ENCODE data around the gene PSD2.
"Not testable (repeated sequence)": the region's sequence is repeated elsewhere in the genome, so short reads cannot be mapped to it uniquely, and the experiment has no call there.

The PSD2 gene

GRCh38 chr5:139792218-139792617 is 3.4 kb upstream of the PSD2 start:
- DNase-seq, result no peak

- not testable (repeated sequence) for DNase-seq
Measured at GRCh38 chr5:139792655-139793054, 3.0 kb upstream of the PSD2 start.

- no peak for DNase-seq
Measured at GRCh38 chr5:139794067-139794846, 1.4 kb upstream of the PSD2 start.

- peak; percentile 32 for DNase-seq
Measured at GRCh38 chr5:139796061-139796806, 626 bp downstream of the PSD2 start.

- DNase-seq, result no peak
Measured at GRCh38 chr5:139797335-139797734, 1.7 kb downstream of the PSD2 start.

- DNase-seq, result no peak
Measured at GRCh38 chr5:139797856-139798510, 2.4 kb downstream of the PSD2 start.

GRCh38 chr5:139798883-139799282 is 3.3 kb downstream of the PSD2 start:
- DNase-seq, result no peak

- no peak for DNase-seq
Measured at GRCh38 chr5:139799359-139799758, 3.8 kb downstream of the PSD2 start.

GRCh38 chr5:139803978-139804377 is 8.4 kb downstream of the PSD2 start:
- DNase-seq, result no peak

GRCh38 chr5:139804800-139805397 is 9.3 kb downstream of the PSD2 start:
- DNase-seq, result no peak

GRCh38 chr5:139805545-139805944 is 9.9 kb downstream of the PSD2 start:
- DNase-seq, result no peak

GRCh38 chr5:139806111-139806510 is 10.5 kb downstream of the PSD2 start:
- no peak for DNase-seq

- no peak for DNase-seq
Measured at GRCh38 chr5:139806726-139807646, 11.4 kb downstream of the PSD2 start.

GRCh38 chr5:139807647-139808030 is 12.0 kb downstream of the PSD2 start:
- DNase-seq, result no peak

- no peak for DNase-seq
Measured at GRCh38 chr5:139808481-139809330, 13.1 kb downstream of the PSD2 start.

GRCh38 chr5:139809331-139809810 is 13.8 kb downstream of the PSD2 start:
- DNase-seq, result no peak

- no peak for DNase-seq
Measured at GRCh38 chr5:139810341-139811273, 15.0 kb downstream of the PSD2 start.

- no peak for DNase-seq
Measured at GRCh38 chr5:139811274-139811607, 15.6 kb downstream of the PSD2 start.

- DNase-seq, result no peak
Measured at GRCh38 chr5:139812323-139812722, 16.7 kb downstream of the PSD2 start.

All from NCI-H526 treated with DMSO at 0.1 percent for 48 hours (cell line).